IMR-90 (cell line): ENCODE data around the gene SLC23A3. TPM values are rescaled to one million over a fixed set of nuclear protein-coding genes. Genes with fewer than 3 reads are reported as not detected.

Experiments used
- ATAC-seq: fragments of 200-7000 bp; cut with Tn5 transposase; 2 replicates; pipeline ENCODE4 v1.9.1; 2020; ENCODE audit warnings: low read depth, mild to moderate bottlenecking, moderate library complexity
- BruUV-seq: library from RNA; stranded (reverse); fragments of 400-500 nt; replicated peaks from 2 replicates; lab custom pipeline; 2021; lab: Mats Ljungman, UMichigan
- CTCF ChIA-PET: fragments of 300-600 bp; formaldehyde crosslinking; extraction: SDS; loops from one replicate; lab custom pipeline; 2021; ENCODE audit warnings: antibody characterized with exemption; lab: Yijun Ruan, JAX
- POLR2A ChIA-PET: fragments of 300-600 bp; sonication (Branson Sonifier 250); formaldehyde crosslinking; loops from one replicate; lab custom pipeline; 2022; ENCODE audit warnings: antibody characterized with exemption; ENCODE audit not compliant: unreplicated experiment; lab: Charles Lee
- DNase-seq: peaks from one replicate; pipeline ENCODE4 v3.0.0; 2013
- H2AFZ ChIP-seq: replicated peaks from 2 replicates; pipeline ENCODE3; 2013; ENCODE audit warnings: low read length, mild to moderate bottlenecking; ENCODE audit not compliant: poor library complexity
- H2AK5ac ChIP-seq: 2 replicates; pipeline ENCODE4 v1.6.1; 2013; ENCODE audit warnings: low read depth, low read length, inconsistent platforms
- H2AK9ac ChIP-seq: replicated peaks from 2 replicates; pipeline ENCODE3; 2013; ENCODE audit warnings: mild to moderate bottlenecking, low read depth, low read length, moderate library complexity; ENCODE audit not compliant: poor library complexity
- H2BK120ac ChIP-seq: 2 replicates; pipeline ENCODE4 v1.6.1; 2013; ENCODE audit warnings: low read depth, low read length, inconsistent platforms
- H2BK15ac ChIP-seq: 3 replicates; pipeline ENCODE4 v1.6.1; 2013; ENCODE audit warnings: low read depth, low read length, inconsistent platforms
- H2BK20ac ChIP-seq: 2 replicates; pipeline ENCODE4 v1.6.1; 2013; ENCODE audit warnings: low read depth, mild to moderate bottlenecking, inconsistent platforms, low read length, moderate library complexity
- H2BK5ac ChIP-seq: 2 replicates; pipeline ENCODE4 v1.6.1; 2013; ENCODE audit warnings: mild to moderate bottlenecking, low read depth, low read length, inconsistent platforms; ENCODE audit not compliant: poor library complexity, severe bottlenecking
- H3K14ac ChIP-seq: replicated peaks from 2 replicates; pipeline ENCODE4 v1.6.1; 2013; ENCODE audit warnings: low read depth, low read length, inconsistent platforms
- H3K18ac ChIP-seq: 2 replicates; pipeline ENCODE4 v1.6.1; 2013; ENCODE audit warnings: low read depth, low read length, control low read depth
- H3K23ac ChIP-seq: 2 replicates; pipeline ENCODE4 v1.6.1; 2013; ENCODE audit warnings: low read depth, low read length, inconsistent platforms
- H3K27ac ChIP-seq: 2 replicates; pipeline ENCODE4 v1.5.1; 2013; ENCODE audit warnings: mild to moderate bottlenecking, control low read depth, low read length; ENCODE audit not compliant: insufficient read depth
- H3K27me3 ChIP-seq: 2 replicates; pipeline ENCODE4 v1.6.1; 2013; ENCODE audit warnings: low read length; ENCODE audit not compliant: control insufficient read depth, insufficient read depth
- H3K36me3 ChIP-seq: 2 replicates; pipeline ENCODE4 v1.6.1; 2013; ENCODE audit warnings: low read length, mixed read lengths; ENCODE audit not compliant: control insufficient read depth, insufficient read depth
- H3K4ac ChIP-seq: 2 replicates; pipeline ENCODE4 v1.6.1; 2013; ENCODE audit warnings: low read depth, low read length, inconsistent platforms
- H3K4me1 ChIP-seq: 2 replicates; pipeline ENCODE4 v1.6.1; 2013; ENCODE audit warnings: low read length, mixed read lengths; ENCODE audit not compliant: control insufficient read depth, insufficient read depth
- H3K4me2 ChIP-seq: 2 replicates; pipeline ENCODE4 v1.6.1; 2013; ENCODE audit warnings: low read depth, mild to moderate bottlenecking, control low read depth, low read length, moderate library complexity
- H3K4me3 ChIP-seq: 2 replicates; pipeline ENCODE4 v1.5.1; 2013; ENCODE audit warnings: low read depth, mild to moderate bottlenecking, control low read depth, low read length, moderate library complexity; ENCODE audit not compliant: insufficient read depth
- H3K56ac ChIP-seq: 2 replicates; pipeline ENCODE4 v1.6.1; 2013; ENCODE audit warnings: low read length, inconsistent platforms; ENCODE audit not compliant: insufficient read depth; ENCODE audit errors: extremely low read depth
- H3K79me1 ChIP-seq, 2 experiments: 2 replicates each; pipeline ENCODE4 v1.6.1; 2013; ENCODE audit warnings: low read length in 2 of 2, inconsistent platforms in 1 of 2, low read depth in 1 of 2
- H3K9ac ChIP-seq: 2 replicates; pipeline ENCODE4 v1.6.1; 2013; ENCODE audit warnings: low read depth, low read length, control low read depth
- H3K9me1 ChIP-seq: 2 replicates; pipeline ENCODE4 v1.6.1; 2013; ENCODE audit warnings: low read length, inconsistent platforms; ENCODE audit not compliant: insufficient read depth
- H3K9me3 ChIP-seq: 2 replicates; pipeline ENCODE4 v1.6.1; 2013; ENCODE audit warnings: low read length; ENCODE audit not compliant: control insufficient read depth, insufficient read depth
- H4K20me1 ChIP-seq: 2 replicates; pipeline ENCODE4 v1.6.1; 2013; ENCODE audit warnings: low read length, inconsistent platforms; ENCODE audit not compliant: insufficient read depth
- H4K5ac ChIP-seq: 2 replicates; pipeline ENCODE4 v1.6.1; 2013; ENCODE audit warnings: mild to moderate bottlenecking, low read depth, low read length, control low read depth
- H4K8ac ChIP-seq, 2 experiments: 2 replicates each; pipeline ENCODE4 v1.6.1; 2013; ENCODE audit warnings: low read depth in 2 of 2, low read length in 2 of 2, control low read depth in 1 of 2, inconsistent platforms in 1 of 2
- H4K91ac ChIP-seq: 2 replicates; pipeline ENCODE4 v1.6.1; 2013; ENCODE audit warnings: low read depth, low read length, inconsistent platforms; ENCODE audit not compliant: insufficient read depth
- CEBPB ChIP-seq: IDR thresholded peaks from 2 replicates; pipeline ENCODE4 v1.6.1; 2012; ENCODE audit warnings: low read depth, low read length, improper control_type of control experiment
- CHD1 ChIP-seq: IDR thresholded peaks from 2 replicates; pipeline ENCODE4 v1.6.1; 2012; ENCODE audit warnings: low read depth, low read length, improper control_type of control experiment
- FOS ChIP-seq: fragments of 150-350 bp; IDR thresholded peaks from 2 replicates; pipeline ENCODE4 v1.6.1; 2016; ENCODE audit warnings: low read depth, low read length
- MAZ ChIP-seq: IDR thresholded peaks from 2 replicates; pipeline ENCODE4 v1.6.1; 2012; ENCODE audit warnings: low read depth, mild to moderate bottlenecking, low read length, improper control_type of control experiment, moderate library complexity, borderline replicate concordance
- MXI1 ChIP-seq: IDR thresholded peaks from 2 replicates; pipeline ENCODE4 v1.6.1; 2012; ENCODE audit warnings: low read depth, mild to moderate bottlenecking, low read length, moderate library complexity, borderline replicate concordance
- NFE2L2 ChIP-seq: fragments of 150-350 bp; IDR thresholded peaks from 2 replicates; pipeline ENCODE4 v1.6.1; 2016; ENCODE audit warnings: low read depth, mild to moderate bottlenecking, low read length
- POLR2A ChIP-seq: IDR thresholded peaks from 2 replicates; pipeline ENCODE4 v1.6.1; 2012; ENCODE audit warnings: mild to moderate bottlenecking, low read depth, low read length
- RCOR1 ChIP-seq: IDR thresholded peaks from 2 replicates; pipeline ENCODE4 v1.6.1; 2012; ENCODE audit warnings: mild to moderate bottlenecking, low read length, improper control_type of control experiment; ENCODE audit not compliant: insufficient replicate concordance
- SMC3 ChIP-seq: fragments of 150-350 bp; IDR thresholded peaks from 2 replicates; pipeline ENCODE4 v1.6.1; 2016; ENCODE audit warnings: low read depth, mild to moderate bottlenecking, antibody characterized with exemption, low read length, moderate library complexity
- USF2 ChIP-seq: fragments of 150-350 bp; IDR thresholded peaks from 2 replicates; pipeline ENCODE4 v1.6.1; 2017; ENCODE audit warnings: mild to moderate bottlenecking, antibody characterized with exemption, low read length, low read depth
- WGBS, 2 experiments: methylation state at CpG; one replicate each; pipeline versions ENCODE4 v1.1.5 to v1.1.7; 2013; ENCODE audit warnings: missing lambda C conversion rate in 2 of 2; ENCODE audit not compliant: insufficient read length in 1 of 2; ENCODE audit errors: extremely low coverage in 2 of 2; 5-methylcytosine and 5-hydroxymethylcytosine counted together
- dilution Hi-C: fragments of 300-500 bp; cut with HindIII; formaldehyde crosslinking; loops from one replicate; pipeline ENCODE4 v1.14.3; 2018; ENCODE audit warnings: low sequenced_read_pairs; ENCODE audit not compliant: unreplicated experiment
- in situ Hi-C: fragments of 300-500 bp; cut with MboI; formaldehyde crosslinking; loops from 3 replicates; pipeline ENCODE4 v1.14.3; 2019; ENCODE audit warnings: low sequenced_read_pairs, inconsistent platforms, mixed read lengths
- intact Hi-C: fragments of 100-400 bp; cut with micrococcal nuclease; formaldehyde crosslinking; loops from 2 replicates; pipeline ENCODE4 v1.10.0; 2022
- polyA plus RNA-seq, 3 experiments: library from polyadenylated mRNA; depleted of rRNA; stranded (reverse); fragments of >200 nt; gene quantifications; 2 replicates each; pipeline ENCODE4 v1.2.3, GENCODE V29; 2012; ENCODE audit warnings: low replicate concordance in 1 of 3
- total RNA-seq: library from RNA; depleted of rRNA; stranded (reverse); fragments of >200 nt; gene quantifications from 2 replicates; pipeline ENCODE4 v1.2.3, GENCODE V29; 2012
- TF ChIP-seq, protein P1 (sequence below): conservative IDR thresholded peaks from 2 replicates; pipeline ENCODE4 v1.5.1; 2012; ENCODE audit warnings: mild to moderate bottlenecking, low read depth, low read length, improper control_type of control experiment

The SLC23A3 gene
- total and polyA plus RNA-seq, 2 of the 4 experiments (the other 2 are of a cell fraction): 0.18 to 0.65 TPM

DNA sequence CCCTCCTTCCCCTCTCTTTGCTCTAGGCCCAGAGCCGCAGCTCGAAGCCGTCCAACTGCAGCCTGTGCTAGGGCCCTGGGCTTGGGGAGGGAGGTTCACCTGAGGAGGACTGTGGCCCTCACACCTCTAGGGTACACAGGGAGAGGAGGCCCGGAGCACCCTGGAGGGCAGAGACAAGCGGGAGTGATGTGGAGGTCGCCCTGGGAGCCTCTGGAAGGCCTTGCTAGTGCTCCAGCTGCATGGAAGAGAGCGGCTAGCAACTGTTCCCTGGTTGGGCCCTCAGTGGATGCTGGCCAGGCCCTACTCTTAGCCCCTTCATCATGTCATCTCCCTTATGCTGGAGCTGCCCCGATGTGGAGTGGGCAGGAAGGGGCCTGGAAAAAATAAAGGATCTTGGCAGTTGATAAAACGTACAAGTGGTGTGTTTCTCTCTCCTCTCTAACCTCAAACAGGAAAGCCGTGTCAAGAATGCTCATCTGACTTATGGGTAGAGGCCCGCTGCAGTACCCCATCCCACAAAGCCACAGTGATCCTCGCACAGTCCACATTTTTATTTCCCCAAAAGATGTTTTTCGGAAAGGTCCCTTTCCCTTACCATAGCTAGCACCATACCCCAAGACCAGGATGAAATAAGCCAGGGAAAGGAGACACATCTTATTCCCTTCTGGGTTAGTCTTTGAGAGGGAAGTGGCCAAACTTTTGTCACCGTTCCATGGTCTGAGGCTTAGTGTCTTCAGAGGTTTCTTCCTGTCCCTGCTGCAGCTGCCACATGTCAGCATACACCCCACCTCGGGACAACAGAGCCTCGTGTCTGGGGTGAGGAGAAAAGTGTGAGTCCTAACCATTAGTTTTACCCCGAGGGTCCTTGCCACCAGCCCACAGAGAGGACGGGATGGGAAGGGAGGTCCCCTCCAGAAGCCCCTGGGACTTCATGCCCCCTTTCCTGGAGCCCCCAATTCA is 39.7 kb upstream of the SLC23A3 start:
- no TSS peak for BruUV-seq
- H4K91ac ChIP-seq: no peak overlapping the region
- no peak overlapping the region for H3K4me3 ChIP-seq
- DNase-seq: no peak
- no peak overlapping the region for H2BK15ac ChIP-seq
- in situ Hi-C loops (loop anchor here (5.0 kb wide), 1 partner anchor 37 kb away; the partner anchor contains the start of gene SLC23A3), dilution Hi-C loops (no loop called here), intact Hi-C loops (no loop called here)
- no peak for ATAC-seq
- H3K27ac ChIP-seq: no peak overlapping the region
- no peaks in the 10 kb centered on the region for H3K27me3 ChIP-seq
- H2BK120ac ChIP-seq: no peak overlapping the region
- peaks cover 9% of the 10 kb centered on the region; the same call in 1 of the 2 replicates for H4K20me1 ChIP-seq
- no peak overlapping the region for H3K56ac ChIP-seq
- no peak overlapping the region for H2AK9ac ChIP-seq
- peak overlapping the region; percentile 46 for H2AFZ ChIP-seq
- H3K4me2 ChIP-seq: no peak overlapping the region
- H3K18ac ChIP-seq: no peak overlapping the region
- no peak overlapping the region for H2AK5ac ChIP-seq
- ChIA-PET POLR2A (no interaction called here), CTCF (no interaction called here)
- no peak overlapping the region for H3K23ac ChIP-seq
- peaks cover 8% of the 10 kb centered on the region; the same call in 1 of the 2 replicates for H3K9me1 ChIP-seq
- H2BK5ac ChIP-seq: no peak overlapping the region
- no peak overlapping the region for H4K8ac ChIP-seq
- WGBS, 2 experiments: 90% methylated on average over 2 of the region's 18 CpGs; no CpG with 5 or more reads in 1 of the 2 experiments
- peaks cover 5 to 23% of the 10 kb centered on the region in 2 experiments; a peak in 3 of 4 replicates for H3K79me1 ChIP-seq
- peaks cover 49% of the 10 kb centered on the region for H3K36me3 ChIP-seq
- H3K14ac ChIP-seq: no peak overlapping the region
- no peak for TF ChIP-seq SMC3
- no peak for TF ChIP-seq NFE2L2
- no peak for TF ChIP-seq MAZ
- TF ChIP-seq CHD1: no peak
- TF ChIP-seq, protein P1, sequence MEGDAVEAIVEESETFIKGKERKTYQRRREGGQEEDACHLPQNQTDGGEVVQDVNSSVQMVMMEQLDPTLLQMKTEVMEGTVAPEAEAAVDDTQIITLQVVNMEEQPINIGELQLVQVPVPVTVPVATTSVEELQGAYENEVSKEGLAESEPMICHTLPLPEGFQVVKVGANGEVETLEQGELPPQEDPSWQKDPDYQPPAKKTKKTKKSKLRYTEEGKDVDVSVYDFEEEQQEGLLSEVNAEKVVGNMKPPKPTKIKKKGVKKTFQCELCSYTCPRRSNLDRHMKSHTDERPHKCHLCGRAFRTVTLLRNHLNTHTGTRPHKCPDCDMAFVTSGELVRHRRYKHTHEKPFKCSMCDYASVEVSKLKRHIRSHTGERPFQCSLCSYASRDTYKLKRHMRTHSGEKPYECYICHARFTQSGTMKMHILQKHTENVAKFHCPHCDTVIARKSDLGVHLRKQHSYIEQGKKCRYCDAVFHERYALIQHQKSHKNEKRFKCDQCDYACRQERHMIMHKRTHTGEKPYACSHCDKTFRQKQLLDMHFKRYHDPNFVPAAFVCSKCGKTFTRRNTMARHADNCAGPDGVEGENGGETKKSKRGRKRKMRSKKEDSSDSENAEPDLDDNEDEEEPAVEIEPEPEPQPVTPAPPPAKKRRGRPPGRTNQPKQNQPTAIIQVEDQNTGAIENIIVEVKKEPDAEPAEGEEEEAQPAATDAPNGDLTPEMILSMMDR: no peak
- no peak for TF ChIP-seq RCOR1
- no peak for TF ChIP-seq POLR2A
- no peak for TF ChIP-seq MXI1
- no peak for TF ChIP-seq USF2
- TF ChIP-seq CEBPB: no peak
- TF ChIP-seq FOS: no peak
- H3K4ac ChIP-seq: no peak overlapping the region
- no peak overlapping the region for H2BK20ac ChIP-seq
- H3K4me1 ChIP-seq: peaks cover 16% of the 10 kb centered on the region
- no peak overlapping the region for H4K5ac ChIP-seq
- no peaks in the 10 kb centered on the region for H3K9me3 ChIP-seq
- H3K9ac ChIP-seq: no peak overlapping the region
